NCI-H226 (cell line): Measurements from ENCODE around the gene TRIM7.
A peak's percentile ranks its signal among the peaks of the same experiment; 100 is the strongest.

Experiments used
- DNase-seq: peaks from one replicate; pipeline ENCODE4 v3.0.0-alpha.2; 2015

The TRIM7 gene

DNA sequence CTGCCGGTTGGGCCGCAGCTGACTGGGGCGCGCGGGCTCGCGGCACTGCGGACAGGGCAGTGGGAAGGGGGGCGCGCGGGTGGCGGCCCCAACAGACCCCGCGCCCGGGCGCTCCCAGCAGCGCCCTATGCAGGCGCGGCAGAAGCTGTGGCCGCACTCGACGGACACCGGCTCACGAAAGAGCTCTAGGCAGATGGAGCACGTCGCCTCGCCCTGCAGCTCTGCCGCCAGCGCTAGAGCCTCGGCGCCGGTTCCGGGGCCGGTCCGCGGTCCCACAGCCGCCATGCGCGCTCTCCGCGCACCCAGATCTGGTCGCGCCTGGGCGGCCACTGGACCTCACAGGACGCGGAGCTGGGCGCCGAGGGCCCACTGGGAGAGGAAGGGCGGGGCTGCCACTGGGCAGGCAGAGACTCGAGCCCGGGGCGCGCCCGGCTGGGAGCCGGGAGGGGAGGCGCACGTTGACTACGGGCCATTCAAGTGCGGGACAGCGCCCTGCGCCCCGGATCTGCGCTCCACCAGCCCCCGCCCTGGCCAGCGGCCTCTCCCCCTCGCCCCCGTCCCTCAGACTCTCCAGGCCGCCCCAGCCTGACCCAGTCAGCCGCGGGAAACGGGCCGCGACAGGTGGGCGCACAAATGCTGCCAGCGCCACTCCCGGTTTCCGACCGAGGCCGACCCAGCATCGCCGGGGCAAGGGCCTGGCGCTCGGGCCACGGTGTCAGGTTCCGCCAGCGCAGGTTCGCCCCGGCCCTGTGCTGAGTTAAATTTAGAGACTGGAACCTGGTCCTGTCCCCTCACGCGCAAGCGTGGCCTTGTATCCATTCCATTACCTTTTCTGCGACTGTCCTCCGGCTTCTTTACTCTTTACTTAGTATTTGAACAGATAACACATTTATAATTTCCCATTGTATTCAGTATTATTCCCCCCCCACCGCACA is at the start of gene TRIM7:
Gene TRIM7 (minus strand): TSS at position 371 of the 935 bp plus-strand sequence. CDS start 86 bp downstream, at position 285.
- DNase-seq, result no peak

DNA sequence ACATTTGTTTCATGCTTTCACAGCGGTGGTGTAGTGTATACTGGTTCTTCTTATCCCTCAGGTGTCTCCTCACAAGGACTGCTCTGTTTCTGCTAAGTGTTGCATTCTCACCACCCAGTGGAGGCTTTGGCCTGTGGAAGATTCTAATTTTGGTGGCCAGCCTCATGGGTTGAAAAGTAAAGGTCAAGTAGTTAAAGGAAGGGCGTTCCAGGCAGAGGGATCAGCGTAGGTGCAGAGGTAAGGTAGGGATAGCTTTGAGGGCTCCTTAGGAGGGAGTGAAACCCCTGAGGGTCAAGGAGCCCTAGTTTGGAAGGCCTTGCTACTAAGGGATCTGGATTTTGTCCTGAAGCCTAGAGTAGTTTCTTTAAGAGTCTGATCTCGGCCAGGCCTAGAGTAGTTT is 43.3 kb upstream of the TRIM7 start:
- DNase-seq, result no peak

DNA sequence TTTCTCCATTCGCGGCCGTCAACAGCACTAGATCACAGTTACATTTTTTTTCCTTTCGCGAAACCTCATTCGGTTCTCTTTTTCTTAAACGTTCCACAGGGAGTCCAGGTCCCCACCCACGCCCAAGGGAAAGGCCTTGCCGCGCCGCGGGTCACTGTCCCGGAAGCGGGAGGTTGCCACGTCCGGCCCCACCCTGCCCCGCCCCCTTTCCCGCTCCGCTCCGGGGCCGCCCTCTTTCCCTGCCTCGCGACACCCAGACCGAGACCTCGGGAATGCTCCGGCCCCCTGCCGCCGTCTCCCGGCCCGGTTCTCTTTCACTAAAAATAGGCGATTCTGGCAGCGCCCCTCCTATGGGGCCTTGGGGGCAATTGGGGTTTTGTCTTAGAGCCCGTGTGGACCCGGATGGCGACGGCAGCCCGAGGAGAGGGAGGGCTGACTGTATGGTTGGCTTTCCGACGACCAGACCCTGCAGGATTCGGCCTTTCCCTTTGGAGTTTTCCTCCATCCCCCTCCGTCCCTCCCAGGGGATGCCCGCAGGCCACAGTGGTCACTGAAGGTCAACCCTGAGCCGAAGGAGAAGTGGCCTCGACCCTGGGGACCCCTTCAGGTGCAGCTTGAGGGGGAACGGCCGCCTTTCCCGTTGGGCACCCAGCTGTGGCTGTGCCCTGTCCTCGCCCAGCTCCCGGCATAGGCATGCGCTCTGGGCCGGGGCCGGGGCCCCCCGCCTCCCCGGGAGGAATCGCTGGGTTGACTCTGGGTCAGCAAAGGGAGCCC is 41.5 kb upstream of the TRIM7 start:
- DNase-seq, result peak; percentile 81

DNA sequence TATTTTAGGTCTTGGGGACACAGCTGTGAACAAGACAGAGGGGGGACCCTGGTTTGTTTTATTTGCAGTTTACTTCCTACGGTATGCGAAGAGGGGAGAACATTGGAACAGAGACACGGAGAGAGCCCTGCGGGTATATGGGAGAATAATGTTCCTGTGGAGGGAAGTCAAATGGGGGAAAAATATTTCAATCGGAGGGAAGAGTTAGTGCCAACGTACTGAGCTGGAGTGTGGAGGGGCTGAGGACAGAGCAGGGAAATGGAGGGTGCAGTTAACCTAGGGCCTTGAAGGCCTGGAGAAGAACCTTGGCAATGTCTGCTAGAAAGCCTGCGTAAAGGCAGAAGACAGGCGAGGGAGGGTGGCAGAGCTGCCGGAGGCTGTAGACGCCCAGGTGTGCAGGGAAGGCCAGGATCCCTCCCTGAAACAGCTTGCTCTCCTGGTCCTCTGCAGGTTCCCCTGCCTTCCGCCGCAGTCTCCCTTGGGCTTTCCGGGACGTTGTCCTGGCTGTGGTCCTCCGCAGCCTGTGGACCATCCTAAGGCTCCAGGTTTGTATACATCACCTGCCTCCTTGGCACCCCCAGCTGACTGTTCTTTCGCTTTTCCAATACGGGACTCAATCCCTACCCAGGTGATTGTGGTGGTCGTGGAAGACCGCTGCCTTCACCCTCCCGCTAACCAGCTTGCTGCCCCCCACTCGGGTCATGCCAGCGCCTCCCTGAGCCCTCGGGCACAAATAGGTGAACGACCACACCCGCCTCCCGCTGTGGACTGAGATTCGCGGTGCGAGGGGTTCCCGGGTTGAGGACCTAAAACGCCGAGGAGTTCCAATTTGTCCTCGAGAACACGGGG is 40.7 kb upstream of the TRIM7 start:
- no peak for DNase-seq

DNA sequence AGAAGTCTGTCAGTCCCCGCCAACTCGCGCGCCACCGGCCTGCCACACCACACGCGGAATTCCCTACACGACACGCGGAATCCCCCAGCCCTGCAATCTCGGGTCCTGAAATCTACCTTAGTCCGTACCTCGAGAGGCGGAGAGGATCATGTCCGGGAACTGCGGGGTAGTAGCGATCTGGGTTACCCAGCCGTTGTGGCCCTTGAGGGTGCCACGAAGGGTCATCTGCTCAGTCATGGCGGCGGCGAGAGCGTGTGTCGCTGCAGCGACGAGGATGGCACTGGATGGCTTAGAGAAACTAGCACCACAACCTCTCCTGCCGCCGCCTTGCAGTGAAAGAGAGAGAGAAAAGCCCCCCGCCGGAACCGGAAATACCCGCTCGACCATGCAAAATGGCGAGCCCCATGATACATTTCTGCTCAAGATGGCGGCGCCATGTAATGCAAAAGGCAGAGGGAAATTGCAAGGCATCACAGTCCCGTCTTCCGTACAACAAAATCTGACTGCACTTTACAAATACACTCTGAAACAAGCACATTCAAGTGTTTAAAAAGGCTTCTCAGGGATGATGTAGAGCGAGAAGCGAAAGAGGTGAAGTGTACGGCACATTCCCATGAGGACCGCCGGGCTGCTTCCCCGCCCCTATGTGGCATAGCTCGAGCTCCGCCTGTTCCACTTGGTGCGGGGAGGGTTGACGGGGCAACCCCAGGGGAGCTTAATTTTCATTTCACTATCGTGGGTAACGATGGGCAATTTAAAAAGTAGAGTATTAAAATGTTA is 38.8 kb upstream of the TRIM7 start, which contains the start of gene RACK1:
Gene RACK1 (minus strand): TSS at position 343 of the 780 bp plus-strand sequence. CDS start 106 bp downstream, at position 237.
- DNase-seq, result peak; percentile 82

DNA sequence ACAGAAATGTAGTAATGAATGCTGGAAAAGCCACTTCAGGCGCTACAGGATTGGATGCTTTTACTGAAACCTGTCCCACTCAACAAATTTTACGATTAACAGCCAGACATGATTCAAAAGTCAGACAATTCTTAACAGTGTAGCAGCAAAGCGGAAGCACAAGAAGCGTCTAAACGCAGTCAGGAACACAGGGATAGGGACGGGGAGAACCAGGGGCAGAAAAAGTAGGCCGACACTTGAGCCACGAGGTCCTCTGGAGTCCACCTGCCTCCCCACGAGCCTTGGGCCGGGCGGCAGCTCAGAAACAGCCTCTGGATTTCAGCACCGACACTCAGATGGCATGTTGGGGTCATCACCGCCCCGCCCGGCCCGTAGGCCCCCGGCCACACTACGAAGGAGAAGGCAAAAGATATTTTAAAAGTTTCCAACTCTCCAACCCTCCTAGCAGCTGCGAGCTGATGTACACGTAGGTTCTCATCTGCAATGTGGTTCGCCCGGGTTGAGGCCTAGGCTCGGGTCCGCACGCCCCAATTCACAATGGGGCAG is 38.1 kb upstream of the TRIM7 start:
- DNase-seq, result no peak

DNA sequence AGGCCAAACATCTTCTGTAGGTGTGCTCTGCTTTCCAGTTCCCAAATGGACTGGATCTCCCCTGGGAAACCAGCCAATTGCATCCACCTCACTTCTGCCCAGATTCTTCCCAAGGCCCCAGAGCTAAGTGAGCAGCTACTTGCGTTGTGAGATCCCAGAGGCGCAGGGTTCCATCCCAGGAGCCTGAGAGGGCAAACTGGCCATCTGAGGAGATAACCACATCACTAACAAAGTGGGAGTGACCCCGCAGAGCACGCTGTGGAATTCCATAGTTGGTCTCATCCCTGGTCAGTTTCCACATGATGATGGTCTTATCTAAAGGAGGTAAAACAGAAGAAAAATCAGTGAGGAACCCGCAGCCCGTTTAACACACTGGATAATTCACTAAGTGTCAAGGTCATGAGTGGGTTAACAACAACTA is 37.0 kb upstream of the TRIM7 start:
- no peak for DNase-seq

DNA sequence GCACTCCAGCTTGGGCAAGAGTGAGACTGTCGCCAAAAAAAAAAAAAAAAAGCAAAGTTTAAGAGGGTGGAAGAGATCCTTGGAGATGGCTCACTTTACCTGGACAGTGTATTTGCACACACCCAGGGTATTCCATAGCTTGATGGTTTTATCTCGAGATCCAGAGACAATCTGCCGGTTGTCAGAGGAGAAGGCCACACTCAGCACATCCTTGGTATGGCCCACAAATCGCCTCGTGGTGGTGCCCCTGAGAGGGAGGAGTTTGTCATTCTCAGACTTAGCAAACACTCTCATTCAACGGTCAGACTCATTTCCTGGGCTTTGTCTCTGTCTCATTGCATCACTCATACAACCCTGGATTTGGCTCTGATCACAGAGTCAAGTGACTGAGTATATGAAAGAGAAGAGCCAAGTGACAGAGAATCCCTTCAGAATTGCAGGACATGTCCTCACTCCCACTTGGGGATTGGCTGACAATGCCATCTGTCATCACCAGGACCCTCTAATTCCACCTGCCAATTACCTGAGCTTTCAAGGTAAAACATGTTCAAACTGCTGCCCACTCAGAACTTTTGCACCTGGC is 36.5 kb upstream of the TRIM7 start:
- DNase-seq, result peak; percentile 72

DNA sequence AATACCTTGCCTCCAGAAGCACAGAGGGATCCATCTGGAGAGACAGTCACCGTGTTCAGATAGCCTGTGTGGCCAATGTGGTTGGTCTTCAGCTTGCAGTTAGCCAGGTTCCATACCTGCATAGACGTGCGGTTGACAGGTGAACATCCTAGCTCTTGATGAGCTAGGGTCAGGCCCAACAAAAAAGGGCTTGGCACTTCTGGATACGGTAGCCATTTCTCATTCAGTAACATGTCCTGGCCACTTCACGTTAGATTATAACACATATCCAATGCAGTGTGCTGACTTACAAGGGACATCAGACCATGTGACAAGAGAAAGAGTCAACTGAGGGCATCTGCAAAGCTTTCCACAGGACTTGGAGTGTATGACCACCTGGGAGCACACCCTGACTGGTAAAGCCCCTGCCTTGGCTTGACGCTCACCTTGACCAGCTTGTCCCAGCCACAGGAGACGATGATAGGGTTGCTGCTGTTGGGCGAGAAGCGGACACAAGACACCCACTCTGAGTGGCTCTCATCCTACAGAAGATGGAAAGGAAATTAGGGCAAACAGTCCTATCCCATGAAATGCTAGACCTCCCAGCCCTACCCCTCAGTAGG is 34.2 kb upstream of the TRIM7 start:
- no peak for DNase-seq

DNA sequence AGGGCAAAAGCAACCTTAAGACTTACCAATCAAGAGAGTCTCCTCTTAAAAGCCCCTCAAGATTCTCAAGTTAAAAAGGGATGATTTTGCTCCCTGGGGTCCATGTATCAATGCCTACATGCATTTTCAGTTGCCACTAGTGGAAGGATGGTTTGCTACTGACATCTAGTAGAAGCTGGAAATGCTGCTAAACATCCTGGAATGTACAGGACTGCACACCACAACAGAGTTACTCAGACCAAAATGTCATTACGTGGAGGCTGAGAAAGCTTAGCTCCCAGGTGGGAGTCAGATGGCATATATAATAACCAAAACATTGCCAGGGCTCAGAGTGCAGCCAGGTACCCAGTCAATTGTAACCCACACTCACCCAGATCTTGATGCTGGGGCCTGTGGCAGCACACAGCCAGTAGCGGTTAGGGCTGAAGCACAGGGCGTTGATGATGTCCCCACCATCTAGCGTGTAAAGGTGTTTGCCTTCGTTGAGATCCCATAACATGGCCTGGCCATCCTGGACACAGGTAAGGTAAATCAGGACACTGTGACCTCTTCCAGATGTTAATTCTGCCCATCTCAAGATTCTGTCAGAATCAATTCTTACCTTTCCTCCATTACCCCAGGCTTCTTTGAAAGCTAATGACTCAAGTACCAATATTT is 32.9 kb upstream of the TRIM7 start:
- no peak for DNase-seq

DNA sequence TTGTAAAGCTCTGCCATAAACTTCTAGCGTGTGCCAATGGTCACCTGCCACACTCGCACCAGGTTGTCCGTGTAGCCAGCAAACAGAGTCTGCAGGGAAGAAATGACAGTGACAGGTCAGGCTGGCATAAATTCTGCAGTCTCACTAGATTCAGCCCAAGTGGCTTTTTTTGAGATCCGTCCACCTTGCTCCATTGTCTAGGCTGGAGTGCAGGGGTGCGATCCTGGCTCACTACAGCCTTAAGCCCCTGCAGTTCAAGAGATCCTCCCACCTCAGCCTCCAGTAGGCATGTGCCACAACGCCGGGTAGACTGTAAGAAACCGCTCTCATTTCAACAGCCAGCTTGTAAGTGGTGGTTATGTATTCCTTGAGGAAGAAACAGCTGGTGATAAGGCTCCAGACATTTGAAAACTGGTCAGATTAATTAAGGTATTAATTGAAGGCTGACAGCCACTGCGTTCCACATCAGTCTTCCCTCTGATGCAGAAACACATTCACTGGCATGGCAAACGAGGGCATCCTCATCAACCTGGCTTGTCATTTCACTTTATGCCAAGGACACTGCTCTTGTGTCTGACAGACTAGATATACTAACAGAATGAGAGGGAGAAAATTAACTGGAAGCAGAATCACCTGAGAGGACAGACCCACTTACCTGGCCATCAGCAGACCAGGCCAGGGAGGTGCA is 32.1 kb upstream of the TRIM7 start:
- no peak for DNase-seq

DNA sequence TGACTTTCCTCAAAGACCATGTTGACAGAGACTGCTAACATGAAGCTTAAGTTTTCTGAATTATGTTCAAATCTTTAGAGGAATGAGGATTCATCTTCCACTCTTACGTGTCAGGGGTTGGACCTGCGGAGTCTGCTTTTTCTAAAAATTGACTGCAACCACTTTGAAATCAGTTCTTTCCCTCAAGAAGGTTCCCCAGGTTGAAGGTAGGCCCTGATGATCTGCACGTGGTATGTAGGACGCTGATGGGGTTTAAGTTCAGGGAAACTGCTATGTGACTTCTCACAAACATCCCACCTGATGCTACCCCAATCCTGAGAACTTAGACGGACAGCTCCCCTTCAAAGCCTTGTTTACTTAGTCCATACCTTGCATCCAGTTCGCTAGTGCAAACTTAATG is 31.5 kb upstream of the TRIM7 start:
- no peak for DNase-seq

DNA sequence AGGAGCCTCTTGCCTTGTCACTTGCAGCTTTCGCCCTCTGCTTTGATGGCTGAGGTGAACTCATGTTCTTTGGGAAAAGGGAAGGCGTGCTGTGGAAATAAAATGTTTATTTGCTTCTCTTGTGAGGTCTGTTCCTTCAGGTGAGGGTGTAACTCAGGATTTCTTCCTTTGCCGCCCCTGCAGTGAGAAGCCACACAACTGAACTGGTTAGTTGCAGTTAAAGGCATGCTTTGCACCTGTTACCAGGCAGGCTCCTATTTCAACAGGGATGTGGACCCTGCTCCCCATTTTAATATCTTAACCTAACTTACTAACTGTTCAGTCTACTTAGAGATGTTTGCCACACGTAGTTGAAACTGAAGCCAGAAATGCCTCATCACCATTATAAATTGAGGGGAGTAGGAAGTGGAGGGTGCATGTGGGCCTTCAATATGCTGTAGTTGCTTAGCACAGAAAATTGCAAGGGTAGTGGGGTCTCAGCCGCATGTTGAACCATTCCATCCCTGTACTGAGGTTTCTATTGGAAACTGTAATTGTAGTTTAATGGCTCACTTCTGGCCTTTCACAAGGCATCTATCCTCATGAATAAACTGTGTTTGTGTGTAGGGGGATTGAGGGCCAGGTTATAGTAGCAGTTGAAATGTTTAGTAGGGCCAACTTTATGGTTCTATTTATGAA is 30.8 kb upstream of the TRIM7 start:
- DNase-seq, result no peak

DNA sequence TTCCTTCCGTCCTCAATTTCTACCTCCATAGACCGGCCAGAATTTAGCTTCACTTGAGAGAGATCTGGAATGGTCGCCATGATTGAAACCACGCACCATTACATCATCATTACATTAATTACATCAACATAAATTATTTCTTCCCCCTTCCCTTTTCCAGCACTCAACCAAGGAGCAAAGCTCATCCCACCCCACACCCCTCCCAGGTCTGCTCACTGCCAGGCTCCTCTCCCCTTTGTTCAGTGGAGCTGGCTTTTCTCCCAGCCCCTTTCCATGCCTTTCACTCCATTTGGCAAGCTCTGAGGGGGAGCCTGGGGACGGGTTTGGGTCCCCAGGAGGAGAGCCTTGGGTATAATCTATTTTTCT is 30.3 kb upstream of the TRIM7 start:
- DNase-seq, result no peak

DNA sequence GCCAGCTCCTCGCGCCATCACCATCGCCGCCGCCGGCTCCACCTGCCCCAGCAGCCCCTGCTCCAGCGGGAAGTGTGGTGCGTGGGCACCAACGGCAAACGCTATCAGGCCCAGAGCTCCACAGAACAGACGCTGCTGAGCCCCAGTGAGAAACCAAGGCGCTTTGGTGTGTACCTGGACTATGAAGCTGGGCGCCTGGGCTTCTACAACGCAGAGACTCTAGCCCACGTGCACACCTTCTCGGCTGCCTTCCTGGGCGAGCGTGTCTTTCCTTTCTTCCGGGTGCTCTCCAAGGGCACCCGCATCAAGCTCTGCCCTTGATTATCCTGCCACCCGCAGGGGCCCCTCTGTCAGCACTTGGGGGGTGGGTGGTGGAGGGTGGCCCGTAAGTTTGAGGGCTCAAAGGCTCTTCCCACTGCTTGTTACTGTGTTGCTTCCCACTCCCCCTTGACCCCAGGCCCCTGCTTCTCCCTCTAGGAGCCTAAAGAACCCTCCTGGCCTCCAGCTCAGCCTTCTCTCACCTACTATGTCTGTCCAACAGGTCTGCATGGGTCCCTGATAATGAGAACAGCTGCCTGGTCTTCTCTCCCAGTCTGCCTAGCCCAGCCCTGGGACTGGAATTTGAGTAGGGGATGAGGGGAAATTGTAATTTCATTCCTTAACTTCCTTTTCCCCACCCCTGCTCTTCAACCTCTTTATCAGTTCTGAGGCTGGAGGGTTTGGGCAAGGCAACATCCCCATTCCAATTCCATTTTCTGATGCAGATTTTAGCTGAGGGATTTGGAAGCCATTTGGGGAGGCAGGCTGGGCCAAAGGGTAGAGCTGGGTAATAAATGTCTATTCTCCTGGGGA is 29.7 kb upstream of the TRIM7 start:
- DNase-seq, result no peak

DNA sequence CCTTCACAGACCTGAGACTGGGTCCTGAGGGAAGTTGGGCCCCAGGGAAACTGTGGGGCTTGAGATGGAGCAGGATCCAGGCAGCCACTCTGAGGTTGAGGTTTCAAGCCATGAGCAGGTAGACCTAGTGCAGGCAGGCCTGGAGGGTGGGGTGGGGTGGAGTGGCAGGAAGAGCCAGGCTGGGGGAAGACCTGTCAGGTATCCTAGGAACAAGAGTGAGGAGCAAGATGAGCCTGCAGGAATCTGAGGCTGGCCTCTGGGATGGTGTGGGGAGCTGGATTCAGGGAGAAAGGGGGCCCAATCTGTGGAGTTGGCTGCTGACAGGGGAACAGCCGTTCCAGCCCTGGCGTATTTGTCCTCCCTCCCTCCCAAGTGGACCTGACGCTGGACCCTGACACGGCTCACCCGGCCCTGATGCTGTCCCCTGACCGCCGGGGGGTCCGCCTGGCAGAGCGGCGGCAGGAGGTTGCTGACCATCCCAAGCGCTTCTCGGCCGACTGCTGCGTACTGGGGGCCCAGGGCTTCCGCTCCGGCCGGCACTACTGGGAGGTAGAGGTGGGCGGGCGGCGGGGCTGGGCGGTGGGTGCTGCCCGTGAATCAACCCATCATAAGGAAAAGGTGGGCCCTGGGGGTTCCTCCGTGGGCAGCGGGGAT is 28.9 kb upstream of the TRIM7 start:
- DNase-seq, result no peak

DNA sequence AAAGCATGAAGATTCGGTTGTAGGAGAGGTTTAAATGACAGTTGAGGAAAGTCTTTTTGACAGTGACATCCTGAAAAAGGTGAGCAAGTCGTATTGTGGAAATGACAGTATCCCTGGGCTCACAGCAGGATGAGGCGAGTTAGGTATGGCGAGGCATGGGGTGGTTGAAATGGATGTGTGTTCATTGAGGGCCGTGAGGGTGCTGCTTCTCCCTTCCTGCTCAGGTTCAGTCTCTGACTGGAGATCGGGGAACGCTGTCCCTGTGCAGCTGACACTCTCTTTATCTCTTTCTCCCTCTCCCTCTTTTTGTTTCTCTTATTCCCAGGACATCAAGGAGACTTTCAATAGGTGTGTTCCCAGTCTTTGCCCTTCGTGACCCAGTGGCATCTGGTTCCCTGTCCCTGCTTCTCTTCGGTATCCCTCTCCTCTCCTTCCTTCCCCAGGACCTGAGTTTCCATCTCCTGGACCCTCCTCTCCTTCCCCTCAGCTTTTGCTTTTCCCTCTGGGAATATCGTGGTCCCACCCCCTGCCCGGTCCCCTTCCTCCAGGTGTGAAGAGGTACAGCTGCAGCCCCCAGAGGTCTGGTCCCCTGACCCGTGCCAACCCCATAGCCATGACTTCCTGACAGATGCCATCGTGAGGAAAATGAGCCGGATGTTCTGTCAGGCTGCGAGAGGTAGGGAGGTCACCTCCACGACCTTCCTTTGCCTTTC is 28.2 kb upstream of the TRIM7 start:
- no peak for DNase-seq
